AG04449 (cell line): ENCODE data around the gene MED26.

Experiments
- CTCF ChIA-PET: fragments of 350-600 bp; formaldehyde crosslinking; extraction: SDS; loops from one replicate; lab custom pipeline; 2021; ENCODE audit warnings: antibody characterized with exemption; lab: Yijun Ruan, JAX
- POLR2A ChIA-PET: fragments of 400-600, 350-600 bp; formaldehyde crosslinking; extraction: SDS; loops from one replicate; lab custom pipeline; 2020; ENCODE audit warnings: antibody characterized with exemption, inconsistent platforms; lab: Yijun Ruan, JAX
- DNase-seq: peaks from one replicate; pipeline ENCODE4 v3.0.0-alpha.2; 2010; ENCODE audit warnings: low read depth, low spot score
- H3K4me3 ChIP-seq: 2 replicates; pipeline ENCODE4 v1.5.1; 2011; ENCODE audit warnings: low read depth, mild to moderate bottlenecking, control low read depth, low read length
- CTCF ChIP-seq: IDR thresholded peaks from one replicate; pipeline ENCODE4 v1.5.1; 2011; ENCODE audit warnings: mild to moderate bottlenecking, moderate library complexity, low read length, control low read depth, inconsistent platforms; ENCODE audit not compliant: insufficient read depth; ENCODE audit errors: missing control alignments

Gene MED26

GRCh38 chr19:16598848-16599247 lies 29.2 kb downstream of the MED26 start:
- ChIA-PET CTCF (interaction anchor here (0.8 kb wide), 1 partner anchor 9 kb away, joined by 3 read pairs; no protein-coding TSS in a partner anchor), POLR2A (no interaction called here)
- H3K4me3 ChIP-seq = no peak overlapping the region
- DNase-seq = no peak
- TF ChIP-seq CTCF = no peak

GRCh38 chr19:16596399-16596798 lies 31.6 kb downstream of the MED26 start:
- DNase-seq = no peak
- H3K4me3 ChIP-seq = no peak overlapping the region
- ChIA-PET POLR2A (no interaction called here), CTCF (no interaction called here)
- no peak for TF ChIP-seq CTCF

- ChIA-PET CTCF (no interaction called here), POLR2A (no interaction called here)
- no peak for DNase-seq
- no peak for TF ChIP-seq CTCF
- no peak overlapping the region for H3K4me3 ChIP-seq
Measured at GRCh38 chr19:16595097-16595496, 32.9 kb downstream of the MED26 start.

GRCh38 chr19:16594681-16595091 lies 33.3 kb downstream of the MED26 start:
- CTCF ChIA-PET = no interaction called here
- TF ChIP-seq CTCF = no peak
- DNase-seq = no peak
- POLR2A ChIA-PET = no interaction called here
- H3K4me3 ChIP-seq = no peak overlapping the region

- no peak for TF ChIP-seq CTCF
- no peak overlapping the region for H3K4me3 ChIP-seq
- no peak for DNase-seq
- ChIA-PET CTCF (no interaction called here), POLR2A (no interaction called here)
Measured at GRCh38 chr19:16594131-16594586, 33.8 kb downstream of the MED26 start.

GRCh38 chr19:16593181-16593580 lies 34.8 kb downstream of the MED26 start:
- DNase-seq = no peak
- POLR2A ChIA-PET = no interaction called here
- no peak overlapping the region for H3K4me3 ChIP-seq
- no peak for TF ChIP-seq CTCF
- CTCF ChIA-PET = no interaction called here
